GM12878 (cell line): ENCODE data around the gene CHD5. TPM values are rescaled to one million over a fixed set of nuclear protein-coding genes. Genes with fewer than 3 reads are reported as not detected.

Experiments
- ATAC-seq: fragments of 200-7000 bp; cut with Tn5 transposase; 3 replicates; pipeline ENCODE4 v1.9.1; 2020; ENCODE audit warnings: mild to moderate bottlenecking, moderate library complexity
- BruUV-seq: library from RNA; stranded (reverse); fragments of 400-500 nt; replicated peaks from 2 replicates; lab custom pipeline; 2021; lab: Mats Ljungman, UMichigan
- CTCF ChIA-PET: fragments of 300-600 bp; sonication (Branson Sonifier 250); formaldehyde crosslinking; extraction: SDS; loops from one replicate; lab custom pipeline; 2021; ENCODE audit warnings: inconsistent platforms; lab: Yijun Ruan, JAX
- POLR2A ChIA-PET: fragments of 350-600 bp; formaldehyde crosslinking; extraction: SDS; loops from one replicate; lab custom pipeline; 2021; ENCODE audit warnings: inconsistent platforms; lab: Charles Lee
- RAD21 ChIA-PET: fragments of 300-600 bp; sonication (Branson Sonifier 250); formaldehyde crosslinking; loops from one replicate; lab custom pipeline; 2023; ENCODE audit warnings: antibody characterized with exemption; ENCODE audit not compliant: unreplicated experiment; lab: Charles Lee
- SMC1A ChIA-PET: fragments of 300-600 bp; sonication (Branson Sonifier 250); formaldehyde crosslinking; loops from one replicate; lab custom pipeline; 2023; ENCODE audit not compliant: unreplicated experiment, uncharacterized antibody; lab: Charles Lee
- DNase-seq: peaks from one replicate; pipeline ENCODE4 v3.0.0-alpha.2; 2011; ENCODE audit warnings: low read depth, low spot score
- FAIRE-seq: peaks from 3 replicates; lab custom pipeline; 2011; peaks lifted over from hg19 to GRCh38; lab: Jason Lieb, UNC
- H2AFZ ChIP-seq: 2 replicates; pipeline ENCODE4 v1.6.0; 2011; ENCODE audit warnings: low read depth, low read length, control low read depth; ENCODE audit not compliant: control insufficient read depth
- H3K27ac ChIP-seq: 2 replicates; pipeline ENCODE4 v1.5.1; 2011; ENCODE audit warnings: control low read depth; ENCODE audit not compliant: control insufficient read depth, insufficient read depth
- H3K27me3 ChIP-seq, 2 experiments: replicated peaks in 1 of 2; 2 replicates each; pipeline versions ENCODE4 v1.6.0 to v1.6.1; 2011; ENCODE audit warnings: low read length in 1 of 2; ENCODE audit not compliant: control insufficient read depth in 2 of 2, insufficient read depth in 2 of 2
- H3K36me3 ChIP-seq, 2 experiments: 2 replicates each; pipeline ENCODE4 v1.5.1; 2011; ENCODE audit warnings: low read length in 1 of 2; ENCODE audit not compliant: control insufficient read depth in 2 of 2, insufficient read depth in 2 of 2
- H3K4me1 ChIP-seq: 2 replicates; pipeline ENCODE4 v1.6.1; 2011; ENCODE audit warnings: mild to moderate bottlenecking, low read length, moderate library complexity, mixed read lengths; ENCODE audit not compliant: control insufficient read depth, insufficient read depth
- H3K4me2 ChIP-seq: 2 replicates; pipeline ENCODE4 v1.6.0; 2011; ENCODE audit warnings: control low read depth; ENCODE audit not compliant: control insufficient read depth, insufficient read depth
- H3K4me3 ChIP-seq: fragments of 200-600 bp; sonication (generic); 2 replicates; pipeline ENCODE4 v1.5.1; 2016
- H3K79me2 ChIP-seq: 2 replicates; pipeline ENCODE4 v1.6.0; 2011; ENCODE audit warnings: low read length; ENCODE audit not compliant: control insufficient read depth, insufficient read depth
- H3K9ac ChIP-seq: 2 replicates; pipeline ENCODE4 v1.8.0; 2011; ENCODE audit warnings: low read length, control low read depth, mixed read lengths; ENCODE audit not compliant: control insufficient read depth, insufficient read depth
- H3K9me3 ChIP-seq: replicated peaks from 3 replicates; pipeline ENCODE4 v1.5.1; 2011; ENCODE audit warnings: mild to moderate bottlenecking, low read length; ENCODE audit not compliant: control insufficient read depth, insufficient read depth
- H4K20me1 ChIP-seq: 2 replicates; pipeline ENCODE4 v1.6.0; 2011; ENCODE audit not compliant: control insufficient read depth, insufficient read depth
- HCFC1 ChIP-seq: fragments of 150-350 bp; IDR thresholded peaks from 2 replicates; pipeline ENCODE4 v1.6.1; 2014; ENCODE audit warnings: low read length
- JUND ChIP-seq: IDR thresholded peaks from 2 replicates; pipeline ENCODE4 v1.6.1; 2012; ENCODE audit warnings: low read depth, mild to moderate bottlenecking, low read length, improper control_type of control experiment, moderate library complexity
- PKNOX1 ChIP-seq: fragments of 450-650 bp; IDR thresholded peaks from 2 replicates; pipeline ENCODE4 v1.6.1; 2016; ENCODE audit warnings: mild to moderate bottlenecking
- PML ChIP-seq: IDR thresholded peaks from 2 replicates; pipeline ENCODE4 v1.6.1; 2012; ENCODE audit warnings: low read length, inconsistent platforms
- POLR2A ChIP-seq: IDR thresholded peaks from 2 replicates; pipeline ENCODE4 v1.6.1; 2011; ENCODE audit warnings: low read depth, mild to moderate bottlenecking, low read length
- POLR2AphosphoS2 ChIP-seq: IDR thresholded peaks from 2 replicates; pipeline ENCODE4 v1.6.1; 2011; ENCODE audit warnings: low read depth, mild to moderate bottlenecking, low read length, improper control_type of control experiment, moderate library complexity
- POLR2AphosphoS5 ChIP-seq: IDR thresholded peaks from 2 replicates; pipeline ENCODE4 v1.6.1; 2011; ENCODE audit warnings: mild to moderate bottlenecking, low read length, inconsistent platforms
- RAD51 ChIP-seq: fragments of 450-650 bp; IDR thresholded peaks from 2 replicates; pipeline ENCODE4 v1.6.1; 2016; ENCODE audit warnings: moderate library complexity, mild to moderate bottlenecking, inconsistent platforms
- YY1 ChIP-seq: IDR thresholded peaks from 2 replicates; pipeline ENCODE4 v1.6.1; 2011; ENCODE audit warnings: low read depth, mild to moderate bottlenecking, low read length
- ZBTB40 ChIP-seq: fragments of 450-650 bp; IDR thresholded peaks from 2 replicates; pipeline ENCODE4 v1.6.1; 2016; ENCODE audit warnings: mild to moderate bottlenecking, moderate library complexity, borderline replicate concordance
- WGBS: methylation state at CpG from one replicate; pipeline ENCODE4 v1.1.6; 2016; ENCODE audit warnings: low lambda C conversion rate; ENCODE audit not compliant: insufficient replicate concordance, insufficient coverage; ENCODE audit errors: missing lambda C conversion rate; 5-methylcytosine and 5-hydroxymethylcytosine counted together
- in situ Hi-C: fragments of 300-500 bp; cut with MboI; formaldehyde crosslinking; loops from 9 replicates; pipeline ENCODE4 v1.14.3; 2018; ENCODE audit warnings: mixed read lengths
- intact Hi-C: fragments of 100-400 bp; cut with micrococcal nuclease; formaldehyde crosslinking; loops from one replicate; pipeline ENCODE4 v1.14.2; 2022; ENCODE audit not compliant: unreplicated experiment
- polyA plus RNA-seq, 11 experiments: library from polyadenylated mRNA; depleted of rRNA in 4 of 11; unstranded in 6 of 11; stranded (reverse) in 5 of 11; fragments of >200 nt; fragmentation: Nextera tagmentation in 4 of 11; fragmentation: Illumina TruSeq in 1 of 11; extraction: Ambion mirVana in 4 of 11; extraction: Trizol in 1 of 11; gene quantifications; 1 replicate in 1 of 11; 2 replicates in 10 of 11; pipeline versions ENCODE4 v1.2.1 to v1.2.3, GENCODE V29; 2011 to 2016; ENCODE audit warnings: inconsistent platforms in 2 of 11, missing spikeins in 2 of 11, low read depth in 1 of 11
- total RNA-seq, 4 experiments: library from RNA; depleted of rRNA in 3 of 4; stranded (reverse); fragments of >200 nt in 3 of 4; fragmentation: Illumina TruSeq in 1 of 4; extraction: Trizol in 1 of 4; gene quantifications; 2 replicates each; pipeline versions ENCODE4 v1.2.1 to v1.2.3, GENCODE V29; 2013 to 2021

The CHD5 gene
- total and polyA plus RNA-seq, 10 of the 15 experiments (the other 5 are each of a cell fraction or from before 2014, with no cell fraction given) = 0.03 to 0.49 (median 0.13) TPM; not detected in 3

GRCh38 chr1:6100861-6101783 is 79.0 kb downstream of the CHD5 start:
- SMC1A ChIA-PET = no interaction called here
- RAD21 ChIA-PET = no interaction called here
- Histone ChIP-seq H2AFZ (no peak overlapping the region), H3K4me2 (no peak overlapping the region), H3K27me3 (no peaks in the 10 kb centered on the region), H3K9ac (no peak overlapping the region), H3K4me1 (no peaks in the 10 kb centered on the region), H3K79me2 (no peaks in the 10 kb centered on the region), H3K4me3 (no peak overlapping the region), H3K27ac (no peak overlapping the region), H4K20me1 (no peaks in the 10 kb centered on the region), H3K36me3 (peaks cover 0 to 8% of the 10 kb centered on the region in 2 experiments; a peak in 3 of 4 replicates), H3K9me3 (no peaks in the 10 kb centered on the region)
- WGBS = 59% methylated on average over 19 of the region's 23 CpGs
- in situ Hi-C loops (no loop called here), intact Hi-C loops (no loop called here)
- POLR2A ChIA-PET = interaction anchor here (0.7 kb wide), 1 partner anchor 808 kb away, joined by 3 read pairs; no protein-coding TSS in a partner anchor
- TF ChIP-seq PKNOX1 = no peak
- peak; percentile 53 for TF ChIP-seq POLR2A
- no peak for TF ChIP-seq HCFC1
- no peak for TF ChIP-seq YY1
- no peak for TF ChIP-seq PML
- TF ChIP-seq RAD51 = no peak
- no peak for TF ChIP-seq ZBTB40
- no peak for TF ChIP-seq JUND
- peak; percentile 63; the same call in 1 of the 2 replicates for TF ChIP-seq POLR2AphosphoS5
- peak; percentile 67; the same call in 1 of the 2 replicates for TF ChIP-seq POLR2AphosphoS2
- FAIRE-seq = no peak
- DNase-seq = no peak
- no TSS peak for BruUV-seq
- CTCF ChIA-PET = no interaction called here
- peak; percentile 34 for ATAC-seq
